Trophoblast cell (in vitro differentiated cells and primary cell): ENCODE measurements around the gene ADARB2.

Experiments
- DNase-seq, 2 donors: peaks; one replicate each; pipeline ENCODE4 v3.0.0-alpha.2; 2016
- H2AFZ ChIP-seq: 2 replicates; pipeline ENCODE4 v1.6.1; 2013; ENCODE audit warnings: low read length, moderate library complexity, mild to moderate bottlenecking; ENCODE audit not compliant: insufficient read depth, poor library complexity
- H2AK5ac ChIP-seq: 2 replicates; pipeline ENCODE4 v1.6.1; 2013; ENCODE audit warnings: mild to moderate bottlenecking, low read length
- H2BK120ac ChIP-seq: 2 replicates; pipeline ENCODE4 v1.6.1; 2013; ENCODE audit warnings: low read length, mild to moderate bottlenecking, moderate library complexity; ENCODE audit not compliant: insufficient read depth, poor library complexity
- H2BK12ac ChIP-seq: 2 replicates; pipeline ENCODE4 v1.6.1; 2013; ENCODE audit warnings: mild to moderate bottlenecking, low read length, moderate library complexity
- H2BK5ac ChIP-seq: 2 replicates; pipeline ENCODE4 v1.6.1; 2013; ENCODE audit warnings: low read length, low read depth, moderate library complexity, mild to moderate bottlenecking; ENCODE audit not compliant: poor library complexity
- H3K14ac ChIP-seq: 2 replicates; pipeline ENCODE4 v1.6.1; 2013; ENCODE audit warnings: mild to moderate bottlenecking, low read length
- H3K18ac ChIP-seq: 2 replicates; pipeline ENCODE4 v1.6.1; 2013; ENCODE audit warnings: mild to moderate bottlenecking, low read length
- H3K23ac ChIP-seq: 2 replicates; pipeline ENCODE4 v1.6.1; 2013; ENCODE audit warnings: low read length
- H3K27ac ChIP-seq: 2 replicates; pipeline ENCODE4 v1.5.1; 2013; ENCODE audit warnings: low read depth, mild to moderate bottlenecking, inconsistent platforms, low read length, moderate library complexity
- H3K27me3 ChIP-seq: 2 replicates; pipeline ENCODE4 v1.6.1; 2013; ENCODE audit warnings: inconsistent platforms, mild to moderate bottlenecking, low read length, moderate library complexity; ENCODE audit not compliant: insufficient read depth
- H3K36me3 ChIP-seq, 2 experiments: 1 replicate in 1 of 2; 2 replicates in 1 of 2; pipeline ENCODE4 v1.6.1; 2013; ENCODE audit warnings: low read length in 2 of 2, mild to moderate bottlenecking in 2 of 2, moderate library complexity in 1 of 2; ENCODE audit not compliant: insufficient read depth in 2 of 2, control insufficient read depth in 1 of 2
- H3K4ac ChIP-seq: 2 replicates; pipeline ENCODE4 v1.6.1; 2013; ENCODE audit warnings: low read depth, mild to moderate bottlenecking, low read length, moderate library complexity
- H3K4me1 ChIP-seq, 2 experiments: 1 replicate in 1 of 2; 2 replicates in 1 of 2; pipeline ENCODE4 v1.6.1; 2013; ENCODE audit warnings: low read length in 2 of 2, mild to moderate bottlenecking in 2 of 2, moderate library complexity in 1 of 2; ENCODE audit not compliant: insufficient read depth in 2 of 2, control insufficient read depth in 1 of 2
- H3K4me2 ChIP-seq: 2 replicates; pipeline ENCODE4 v1.6.1; 2013; ENCODE audit warnings: inconsistent platforms, mild to moderate bottlenecking, low read length, moderate library complexity
- H3K4me3 ChIP-seq: 2 replicates; pipeline ENCODE4 v1.5.1; 2013; ENCODE audit warnings: mild to moderate bottlenecking, low read depth, low read length, inconsistent platforms
- H3K79me1 ChIP-seq: one replicate; pipeline ENCODE4 v1.6.1; 2013; ENCODE audit warnings: low read length
- H3K79me2 ChIP-seq: 2 replicates; pipeline ENCODE4 v1.6.1; 2013; ENCODE audit warnings: low read length, mild to moderate bottlenecking; ENCODE audit not compliant: control insufficient read depth, insufficient read depth, poor library complexity
- H3K9ac ChIP-seq: 2 replicates; pipeline ENCODE4 v1.6.1; 2013; ENCODE audit warnings: mild to moderate bottlenecking, low read length
- H3K9me3 ChIP-seq: 2 replicates; pipeline ENCODE4 v1.6.1; 2013; ENCODE audit warnings: low read depth, mild to moderate bottlenecking, control low read depth, inconsistent platforms, low read length; ENCODE audit not compliant: insufficient read depth
- H4K12ac ChIP-seq: 2 replicates; pipeline ENCODE4 v1.6.1; 2013; ENCODE audit warnings: low read depth, mild to moderate bottlenecking, low read length, moderate library complexity
- H4K8ac ChIP-seq: 2 replicates; pipeline ENCODE4 v1.6.1; 2013; ENCODE audit warnings: low read depth, mild to moderate bottlenecking, low read length, moderate library complexity
- H4K91ac ChIP-seq: one replicate; pipeline ENCODE4 v1.6.1; 2013; ENCODE audit warnings: low read depth, mild to moderate bottlenecking, low read length, moderate library complexity
- WGBS: extraction: QIAGEN DNeasy Blood & Tissue Kit; methylation state at CpG from one replicate; pipeline ENCODE4 v1.1.7; 2013; ENCODE audit warnings: missing lambda C conversion rate; ENCODE audit not compliant: insufficient read length, insufficient coverage; ENCODE audit errors: extremely low coverage; 5-methylcytosine and 5-hydroxymethylcytosine counted together

ADARB2 gene

GRCh38 chr10:1591045-1591444, 146.3 kb downstream of the ADARB2 start:
- Histone ChIP-seq H3K14ac (no peak overlapping the region), H3K23ac (no peak overlapping the region), H3K18ac (no peak overlapping the region), H4K12ac (no peak overlapping the region), H2AK5ac (no peak overlapping the region), H2BK5ac (no peak overlapping the region), H3K79me1 (no peaks in the 10 kb centered on the region), H3K27me3 (no peaks in the 10 kb centered on the region), H3K9ac (no peak overlapping the region), H3K4ac (no peak overlapping the region), H3K79me2 (no peaks in the 10 kb centered on the region), H3K27ac (no peak overlapping the region), H3K4me3 (no peak overlapping the region), H3K4me2 (no peak overlapping the region), H3K4me1 (no peaks in the 10 kb centered on the region), H4K8ac (no peak overlapping the region), H3K36me3 (no peaks in the 10 kb centered on the region), H2BK12ac (no peak overlapping the region), H4K91ac (no peak overlapping the region), H3K9me3 (peaks cover 3% of the 10 kb centered on the region), H2AFZ (no peak overlapping the region), H2BK120ac (no peak overlapping the region)
- no CpG with 5 or more reads among the region's 12 CpGs for WGBS
- no peak for DNase-seq

- H2BK5ac ChIP-seq = no peak overlapping the region
- no peak overlapping the region for H4K12ac ChIP-seq
- no peak overlapping the region for H3K27ac ChIP-seq
- H3K79me1 ChIP-seq = no peaks in the 10 kb centered on the region
- no peaks in the 10 kb centered on the region for H3K36me3 ChIP-seq
- H2AFZ ChIP-seq = no peak overlapping the region
- DNase-seq = no peak
- H2AK5ac ChIP-seq = no peak overlapping the region
- no peak overlapping the region for H2BK120ac ChIP-seq
- peaks cover 3% of the 10 kb centered on the region for H3K9me3 ChIP-seq
- H3K4me3 ChIP-seq = no peak overlapping the region
- no peaks in the 10 kb centered on the region for H3K79me2 ChIP-seq
- no CpG with 5 or more reads among the region's 17 CpGs for WGBS
- no peak overlapping the region for H3K9ac ChIP-seq
- no peak overlapping the region for H4K91ac ChIP-seq
- no peaks in the 10 kb centered on the region for H3K4me1 ChIP-seq
- H2BK12ac ChIP-seq = no peak overlapping the region
- no peak overlapping the region for H3K4me2 ChIP-seq
- no peak overlapping the region for H3K18ac ChIP-seq
- H4K8ac ChIP-seq = no peak overlapping the region
- no peaks in the 10 kb centered on the region for H3K27me3 ChIP-seq
- H3K14ac ChIP-seq = no peak overlapping the region
- no peak overlapping the region for H3K4ac ChIP-seq
- no peak overlapping the region for H3K23ac ChIP-seq
These were observed 148.1 kb downstream of the ADARB2 start for GRCh38 chr10:1589257-1589656.

DNA sequence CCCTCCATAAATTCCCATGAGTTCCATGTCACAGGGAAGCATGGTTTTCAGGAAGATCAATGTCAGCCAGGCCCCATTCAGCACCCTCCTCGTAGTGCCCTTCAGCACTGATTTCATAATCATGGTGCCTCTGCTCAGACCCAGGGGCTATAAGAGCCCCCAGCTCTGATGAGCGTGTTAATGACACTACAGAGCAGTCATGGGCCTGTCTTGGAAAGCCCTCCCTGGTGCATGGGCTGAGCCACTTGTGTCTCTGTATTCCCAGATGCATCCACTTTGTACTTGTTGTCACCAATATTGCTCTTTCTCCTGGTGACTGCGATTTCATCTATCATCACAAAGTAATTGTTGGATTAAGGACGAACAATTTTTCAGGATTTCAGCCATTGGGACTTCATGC, 154.6 kb downstream of the ADARB2 start:
- Histone ChIP-seq H2AK5ac (no peak overlapping the region), H4K91ac (no peak overlapping the region), H3K9me3 (no peaks in the 10 kb centered on the region), H3K27me3 (no peaks in the 10 kb centered on the region), H3K23ac (no peak overlapping the region), H3K4ac (no peak overlapping the region), H3K27ac (no peak overlapping the region), H3K14ac (no peak overlapping the region), H3K79me2 (no peaks in the 10 kb centered on the region), H3K4me2 (no peak overlapping the region), H4K12ac (no peak overlapping the region), H3K18ac (no peak overlapping the region), H3K4me3 (no peak overlapping the region), H3K9ac (no peak overlapping the region), H2BK5ac (no peak overlapping the region), H4K8ac (no peak overlapping the region), H3K36me3 (no peaks in the 10 kb centered on the region), H2BK120ac (no peak overlapping the region), H3K4me1 (no peaks in the 10 kb centered on the region), H3K79me1 (no peaks in the 10 kb centered on the region), H2AFZ (no peak overlapping the region), H2BK12ac (no peak overlapping the region)
- WGBS = no CpG with 5 or more reads among the region's 4 CpGs
- DNase-seq = no peak

- Histone ChIP-seq H3K27me3 (no peaks in the 10 kb centered on the region), H3K4ac (no peak overlapping the region), H3K4me3 (no peak overlapping the region), H2AFZ (no peak overlapping the region), H4K91ac (no peak overlapping the region), H3K79me1 (no peaks in the 10 kb centered on the region), H3K23ac (no peak overlapping the region), H3K36me3 (no peaks in the 10 kb centered on the region), H4K8ac (no peak overlapping the region), H3K4me2 (no peak overlapping the region), H3K4me1 (no peaks in the 10 kb centered on the region), H3K27ac (no peak overlapping the region), H2BK12ac (no peak overlapping the region), H3K9ac (no peak overlapping the region), H3K9me3 (no peaks in the 10 kb centered on the region), H3K79me2 (no peaks in the 10 kb centered on the region), H3K14ac (no peak overlapping the region), H2AK5ac (no peak overlapping the region), H2BK120ac (no peak overlapping the region), H4K12ac (no peak overlapping the region), H2BK5ac (no peak overlapping the region), H3K18ac (no peak overlapping the region)
- no CpG with 5 or more reads among the region's 11 CpGs for WGBS
- no peak for DNase-seq
These were observed 156.1 kb downstream of the ADARB2 start for GRCh38 chr10:1581189-1581588.
